OCI-LY1 (cell line): ENCODE results near the gene TPSD1.

Experiments
- EZH2 ChIP-seq: fragments of 200-600 bp; sonication (generic), shearing (Covaris generic); IDR thresholded peaks from 2 replicates; pipeline ENCODE4 v1.8.0; 2017; ENCODE audit warnings: borderline replicate concordance, mixed run types, mild to moderate bottlenecking, antibody characterized with exemption, low read length, moderate library complexity, mixed read lengths
- TF ChIP-seq, protein P1 (sequence below): fragments of 200-600 bp; sonication (generic), shearing (Covaris generic); IDR thresholded peaks from 2 replicates; pipeline ENCODE4 v1.5.1; 2017; ENCODE audit warnings: mild to moderate bottlenecking, antibody characterized with exemption, low read length, moderate library complexity, mixed read lengths

DNA sequence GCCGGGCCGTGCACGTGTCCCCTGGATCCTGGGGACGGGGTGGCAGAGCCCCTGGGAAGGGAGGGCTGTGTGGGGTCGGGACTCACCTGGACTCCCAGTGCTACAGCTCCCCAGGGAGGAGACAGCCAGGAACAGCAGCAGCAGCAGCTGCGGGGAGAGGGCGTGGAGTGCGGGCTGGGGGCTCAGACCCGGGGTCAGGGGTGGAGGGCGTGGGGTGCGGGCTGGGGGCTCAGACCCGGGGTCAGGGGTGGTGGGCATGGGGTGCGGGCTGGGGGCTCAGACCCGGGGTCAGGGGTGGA lies 20.7 kb downstream of the TPSD1 start:
- TF ChIP-seq, protein P1, sequence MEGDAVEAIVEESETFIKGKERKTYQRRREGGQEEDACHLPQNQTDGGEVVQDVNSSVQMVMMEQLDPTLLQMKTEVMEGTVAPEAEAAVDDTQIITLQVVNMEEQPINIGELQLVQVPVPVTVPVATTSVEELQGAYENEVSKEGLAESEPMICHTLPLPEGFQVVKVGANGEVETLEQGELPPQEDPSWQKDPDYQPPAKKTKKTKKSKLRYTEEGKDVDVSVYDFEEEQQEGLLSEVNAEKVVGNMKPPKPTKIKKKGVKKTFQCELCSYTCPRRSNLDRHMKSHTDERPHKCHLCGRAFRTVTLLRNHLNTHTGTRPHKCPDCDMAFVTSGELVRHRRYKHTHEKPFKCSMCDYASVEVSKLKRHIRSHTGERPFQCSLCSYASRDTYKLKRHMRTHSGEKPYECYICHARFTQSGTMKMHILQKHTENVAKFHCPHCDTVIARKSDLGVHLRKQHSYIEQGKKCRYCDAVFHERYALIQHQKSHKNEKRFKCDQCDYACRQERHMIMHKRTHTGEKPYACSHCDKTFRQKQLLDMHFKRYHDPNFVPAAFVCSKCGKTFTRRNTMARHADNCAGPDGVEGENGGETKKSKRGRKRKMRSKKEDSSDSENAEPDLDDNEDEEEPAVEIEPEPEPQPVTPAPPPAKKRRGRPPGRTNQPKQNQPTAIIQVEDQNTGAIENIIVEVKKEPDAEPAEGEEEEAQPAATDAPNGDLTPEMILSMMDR = no peak
- TF ChIP-seq EZH2 = no peak
